Body of pancreas (tissue), 4 donors: Measurements from ENCODE around the gene CAVIN3. TPM values are rescaled to one million over a fixed set of nuclear protein-coding genes. Genes with fewer than 3 reads are reported as not detected.

Experiments
- ATAC-seq: fragments of 150-250 bp; one replicate; pipeline ENCODE4 v1.9.1; 2016
- DNase-seq, 4 donors: peaks; one replicate each; pipeline ENCODE4 v3.0.0-alpha.2; 2019
- H3K27ac ChIP-seq, 4 donors: fragments of 200-600 bp; sonication (generic); 1 replicate in 3 of 4; 2 replicates in 1 of 4; pipeline versions ENCODE4 v1.5.1 to v1.6.1; 2016 to 2019; ENCODE audit warnings: mild to moderate bottlenecking in 1 of 4, mixed read lengths in 1 of 4, moderate library complexity in 1 of 4
- H3K27me3 ChIP-seq, 2 donors: fragments of 200-600 bp; sonication (generic); one replicate each; pipeline ENCODE4 v1.6.0; 2016; ENCODE audit warnings: mild to moderate bottlenecking in 1 of 2
- H3K36me3 ChIP-seq, 2 donors: fragments of 200-600 bp; sonication (generic); replicated peaks in 1 of 2; 2 replicates each; pipeline ENCODE4 v1.5.1; 2016; ENCODE audit warnings: low read depth in 2 of 2; ENCODE audit not compliant: insufficient read depth in 1 of 2
- H3K4me1 ChIP-seq: fragments of 200-600 bp; sonication (generic); one replicate; pipeline ENCODE4 v1.6.0; 2016
- H3K4me3 ChIP-seq, 2 donors: fragments of 200-600 bp; sonication (generic); 1 replicate in 1 of 2; 2 replicates in 1 of 2; pipeline ENCODE4 v1.5.1; 2016 to 2019
- H3K9me3 ChIP-seq, 3 donors: fragments of 200-600 bp; sonication (generic); 1 replicate in 2 of 3; 2 replicates in 1 of 3; pipeline ENCODE4 v1.5.1; 2016
- CTCF ChIP-seq, 7 experiments: fragments of 450-650 bp in 4 of 7; fragments of 200-600 bp in 3 of 7; sonication (generic) in 3 of 7; IDR thresholded peaks; one replicate each; pipeline ENCODE4 v1.5.1; 2016 to 2019; ENCODE audit warnings: antibody characterized with exemption in 7 of 7
- POLR2A ChIP-seq, 3 donors: fragments of 450-650 bp; IDR thresholded peaks; one replicate each; pipeline ENCODE4 v1.6.1; 2016; ENCODE audit warnings: antibody characterized with exemption in 3 of 3, mild to moderate bottlenecking in 2 of 3
- WGBS, 2 donors: methylation state at CpG; one replicate each; pipeline ENCODE4 v1.1.5; 2017; 5-methylcytosine and 5-hydroxymethylcytosine counted together
- intact Hi-C: fragments of 100-400 bp; cut with DNase I; formaldehyde crosslinking; loops from one replicate; pipeline ENCODE4 v1.15.1; 2023
- total RNA-seq, 2 donors: library from RNA; depleted of rRNA; stranded (reverse); fragments of >200 nt; gene quantifications; one replicate each; pipeline ENCODE4 v1.1.0, GENCODE V29; 2016

CAVIN3 gene
- total RNA-seq, 2 donors from 2014 or later = 47.7 to 76.5 TPM

- no peak for DNase-seq
- no peak for TF ChIP-seq CTCF (IDR thresholded peaks at IDR 0.05)
- TF ChIP-seq POLR2A (IDR thresholded peaks at IDR 0.05) = no peak
- 69 to 74% methylated on average over 3 of the region's 3 CpGs for WGBS, 2 donors
- no peak for ATAC-seq
- Histone ChIP-seq H3K27me3 (no peaks in the 10 kb centered on the region), H3K4me3 (no peak overlapping the region), H3K27ac (no peak overlapping the region), H3K4me1 (peaks cover 50% of the 10 kb centered on the region), H3K9me3 (no peaks in the 10 kb centered on the region), H3K36me3 (no peaks in the 10 kb centered on the region)
- intact Hi-C loops = loop anchor here (10.0 kb wide), 1 partner anchor 335 kb away; no protein-coding TSS in a partner anchor
These were observed 39.9 kb upstream of the CAVIN3 start for GRCh38 chr11:6360183-6360582.

- Histone ChIP-seq H3K9me3 (no peaks in the 10 kb centered on the region), H3K36me3 (no peaks in the 10 kb centered on the region), H3K27me3 (no peaks in the 10 kb centered on the region), H3K4me1 (peaks cover 34% of the 10 kb centered on the region), H3K27ac (peak overlapping the region in 1 of 4 donors; percentile 49), H3K4me3 (no peak overlapping the region)
- ATAC-seq (peak; percentile 30), DNase-seq (peak in 3 of 4 donors; percentile 31 to 59 (median 35))
- TF ChIP-seq CTCF (IDR thresholded peaks at IDR 0.05) = no peak
- TF ChIP-seq POLR2A (IDR thresholded peaks at IDR 0.05) = no peak
- 63 to 70% methylated on average over 9 of the region's 9 CpGs for WGBS, 2 donors
- intact Hi-C loops = no loop called here
These were observed 36.9 kb upstream of the CAVIN3 start for GRCh38 chr11:6357222-6357621.

- peak; percentile 18 for ATAC-seq
- intact Hi-C loops = no loop called here
These were observed 36.3 kb upstream of the CAVIN3 start for GRCh38 chr11:6356503-6357055.

GRCh38 chr11:6354651-6355485, 34.6 kb upstream of the CAVIN3 start:
- Histone ChIP-seq H3K27ac (peak overlapping the region; percentile 48 to 65 (median 58)), H3K9me3 (no peaks in the 10 kb centered on the region), H3K4me3 (no peak overlapping the region), H3K36me3 (no peaks in the 10 kb centered on the region), H3K4me1 (peaks cover 30% of the 10 kb centered on the region), H3K27me3 (no peaks in the 10 kb centered on the region)
- ATAC-seq = peak; percentile 34
- 25 to 47% methylated on average over 4 of the region's 4 CpGs for WGBS, 2 donors
- TF ChIP-seq CTCF (IDR thresholded peaks at IDR 0.05) (no peak), POLR2A (IDR thresholded peaks at IDR 0.05) (no peak)
- DNase-seq = peak in 2 of 4 donors; percentile 25 to 44
- intact Hi-C loops = no loop called here

More at GRCh38 chr11:6356503-6357055, 36.3 kb upstream of the CAVIN3 start:
- H3K36me3 ChIP-seq = no peaks in the 10 kb centered on the region
- no peaks in the 10 kb centered on the region for H3K9me3 ChIP-seq
- H3K27me3 ChIP-seq = no peaks in the 10 kb centered on the region
- peak overlapping the region in 3 of 4 donors; percentile 47 to 62 (median 49) for H3K27ac ChIP-seq
- no peak overlapping the region for H3K4me3 ChIP-seq
- 7 to 9% methylated on average over 4 of the region's 4 CpGs for WGBS, 2 donors
- H3K4me1 ChIP-seq = peaks cover 30% of the 10 kb centered on the region
- peak in 3 of 4 donors; percentile 20 to 42 (median 33) for DNase-seq
- TF ChIP-seq CTCF (IDR thresholded peaks at IDR 0.05) = no peak
- no peak for TF ChIP-seq POLR2A (IDR thresholded peaks at IDR 0.05)
